NCI-H2171 (cell line): ENCODE results near the gene KRTAP4-7.
"Not testable (repeated sequence)": the region's sequence is repeated elsewhere in the genome, so short reads cannot be mapped to it uniquely, and the experiment has no call there.

ENCODE experiments used
- DNase-seq: peaks from one replicate; lab custom pipeline; 2025; lab: John Stamatoyannopoulos, UW

Gene KRTAP4-7

DNA sequence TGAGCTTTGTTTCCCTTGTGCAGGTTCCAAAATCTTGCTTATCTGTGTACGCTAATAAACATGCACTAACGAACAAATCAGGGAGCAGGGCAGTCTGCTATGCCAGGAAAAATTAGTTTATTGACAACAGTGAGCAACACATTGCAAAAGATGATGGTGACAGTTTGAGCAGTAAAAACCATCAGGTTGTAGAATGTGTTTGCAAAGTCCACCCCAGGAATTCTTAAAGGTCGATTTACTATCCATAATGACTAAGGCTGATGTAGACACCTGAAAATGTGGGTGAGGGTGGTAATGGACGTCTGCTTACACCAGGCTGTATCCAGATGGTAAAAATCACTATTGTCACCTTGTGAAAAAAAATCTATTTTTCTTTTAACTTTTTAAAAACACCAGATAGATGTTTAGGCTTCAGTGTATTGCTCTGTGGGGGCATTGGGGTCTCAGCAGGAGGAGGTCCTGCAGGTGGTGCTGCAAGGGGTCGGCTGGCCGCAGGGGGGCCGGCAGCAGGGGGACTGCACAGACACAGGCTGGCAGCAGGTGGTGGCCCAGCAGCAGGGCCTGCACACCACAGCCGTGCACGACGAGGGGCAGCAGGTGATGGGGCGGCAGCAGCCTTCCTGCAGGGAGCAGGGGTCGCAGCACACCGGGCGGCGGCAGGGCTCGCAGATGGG lies 18.8 kb upstream of the KRTAP4-7 start:
- DNase-seq: not testable (repeated sequence)

DNA sequence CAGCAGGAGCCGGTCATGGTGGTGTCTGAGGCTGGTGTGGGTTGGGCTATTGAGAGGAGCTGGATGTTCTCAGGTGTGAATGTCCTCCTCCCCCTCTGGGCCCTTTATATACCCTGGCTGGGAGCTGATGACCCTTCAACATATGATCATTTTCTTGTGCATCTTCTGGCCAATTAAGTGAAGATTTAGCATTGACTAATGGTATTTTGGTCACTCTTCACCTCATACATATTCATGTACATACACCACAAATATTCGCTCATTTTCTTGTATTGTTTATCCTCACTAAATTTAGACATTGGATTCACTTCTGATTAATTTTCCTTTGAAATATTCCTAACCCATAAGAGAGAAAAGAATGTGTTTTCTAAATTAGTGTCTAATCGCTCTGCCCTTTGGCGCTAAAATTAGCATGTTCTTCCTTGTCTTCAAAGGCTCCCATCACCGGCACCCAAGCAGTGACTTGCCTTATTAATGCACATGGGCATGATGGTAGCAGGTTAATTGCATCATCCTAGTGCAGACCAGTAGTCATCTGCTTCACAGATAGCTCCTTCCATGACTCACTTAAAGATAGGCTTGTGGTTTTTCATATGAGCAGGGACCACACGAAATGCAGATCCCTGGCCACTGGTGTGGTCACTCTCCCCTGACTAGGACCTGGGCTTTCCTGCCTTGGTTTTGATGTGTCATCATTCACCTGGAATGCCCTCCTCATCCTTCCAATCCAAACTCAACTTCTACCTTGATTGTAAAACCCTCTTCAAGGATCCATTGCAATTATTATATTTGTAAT lies 17.9 kb upstream of the KRTAP4-7 start, which contains the start of gene KRTAP2-4:
Gene KRTAP2-4, minus strand, starts transcription at position 51 of the 796 bp plus-strand sequence. Its CDS starts 34 bp downstream, at position 17.
- no peak for DNase-seq

GRCh38 chr17:41067281-41067680 lies 16.7 kb upstream of the KRTAP4-7 start:
- no peak for DNase-seq

- DNase-seq: no peak
Observed at GRCh38 chr17:41069031-41069430, 14.9 kb upstream of the KRTAP4-7 start.

DNA sequence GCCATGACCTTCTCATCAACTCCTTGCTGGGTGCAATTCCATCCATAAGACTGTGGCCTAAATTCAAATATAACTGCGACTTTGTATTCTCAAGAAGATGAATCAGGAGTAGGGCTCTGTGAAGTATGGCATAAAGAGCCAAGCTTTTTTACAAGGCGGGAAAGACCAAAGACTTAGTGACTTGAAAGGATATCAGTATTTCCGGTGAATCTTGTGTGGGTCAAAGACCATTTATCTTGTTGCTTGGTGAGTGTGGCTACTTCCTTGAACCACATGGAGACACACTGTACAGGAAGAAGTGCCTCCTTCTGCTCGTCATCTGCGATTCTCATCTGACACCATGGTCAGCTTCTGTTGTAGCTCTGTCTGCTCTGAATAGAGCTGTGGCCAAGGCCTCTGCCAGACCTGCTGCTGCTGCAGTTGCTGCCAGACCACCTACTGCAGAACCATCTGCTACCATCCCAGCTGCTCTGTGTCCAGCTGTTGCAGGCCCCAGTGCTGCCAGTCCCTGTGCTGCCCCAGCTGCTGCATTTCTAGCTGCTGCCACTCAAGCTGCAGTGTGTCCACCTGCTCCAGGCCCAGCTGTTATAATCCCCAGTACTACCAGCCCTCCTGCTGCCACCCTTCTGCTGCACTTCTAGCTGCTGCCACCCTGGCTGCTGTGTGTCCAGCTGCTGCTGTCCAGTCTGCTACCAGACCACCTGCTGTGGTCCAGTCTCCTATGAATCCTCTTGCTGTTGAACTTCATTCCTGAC lies 12.2 kb upstream of the KRTAP4-7 start:
- DNase-seq: no peak

DNA sequence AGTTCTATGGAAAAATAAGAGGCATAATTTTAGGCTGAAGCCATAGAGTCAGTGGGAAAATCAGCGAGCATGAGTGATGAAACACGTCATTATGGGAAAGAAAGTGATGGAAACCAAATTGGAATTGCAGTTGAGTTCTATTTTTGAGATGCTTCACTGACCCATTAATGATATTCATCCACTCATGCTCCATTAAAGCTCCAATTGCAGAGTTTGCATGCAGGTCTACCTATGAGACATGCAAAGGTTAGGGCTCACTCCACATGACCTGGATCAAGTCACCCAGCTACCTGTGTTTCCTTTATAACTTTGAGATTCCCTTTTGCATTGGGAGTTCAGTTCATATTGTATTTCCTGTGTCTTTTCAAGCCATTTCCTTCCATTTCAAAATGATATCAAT lies 10.3 kb upstream of the KRTAP4-7 start:
- DNase-seq: no peak

DNA sequence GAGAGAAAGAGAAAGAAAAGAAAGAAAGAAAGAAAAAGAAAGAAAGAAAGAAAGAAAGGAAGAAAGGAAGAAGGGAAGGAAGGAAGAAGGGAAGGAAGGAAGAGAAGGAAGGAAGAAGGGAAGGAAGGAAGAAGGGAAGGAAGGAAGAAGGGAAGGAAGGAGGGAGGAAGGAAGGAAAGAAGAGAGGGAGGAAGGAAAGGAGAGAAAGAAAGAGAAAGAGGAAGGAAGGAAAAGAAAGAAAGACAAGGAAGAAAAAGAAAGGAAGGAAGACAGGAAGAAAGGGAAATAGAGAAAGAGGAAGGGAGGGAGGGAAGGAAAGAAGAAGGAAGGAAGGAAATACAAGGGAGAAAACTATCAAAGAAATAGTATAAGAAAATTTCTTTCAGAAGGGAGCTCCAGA lies 7.2 kb upstream of the KRTAP4-7 start:
- no peak for DNase-seq

DNA sequence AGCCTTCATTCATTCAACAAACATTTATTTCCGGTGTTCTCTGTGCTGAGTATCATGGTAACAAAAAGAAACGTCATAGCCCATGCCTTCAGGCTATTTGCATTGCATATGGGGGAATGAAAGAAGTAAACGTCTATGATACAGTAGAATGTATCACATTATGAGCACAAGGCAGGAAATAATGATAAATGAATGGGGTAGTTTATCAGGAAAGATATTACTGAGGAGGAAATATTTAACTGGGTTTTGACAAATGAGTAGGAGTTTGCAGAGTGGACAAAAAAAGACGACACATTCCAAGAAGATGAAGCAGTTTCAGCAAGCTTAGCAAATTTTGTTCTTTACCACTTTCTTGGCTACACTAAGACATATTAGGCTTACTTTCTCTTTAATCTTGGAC lies 1.3 kb upstream of the KRTAP4-7 start:
- DNase-seq: no peak

- DNase-seq: not testable (repeated sequence)
Observed at GRCh38 chr17:41083427-41083826, 523 bp upstream of the KRTAP4-7 start.

DNA sequence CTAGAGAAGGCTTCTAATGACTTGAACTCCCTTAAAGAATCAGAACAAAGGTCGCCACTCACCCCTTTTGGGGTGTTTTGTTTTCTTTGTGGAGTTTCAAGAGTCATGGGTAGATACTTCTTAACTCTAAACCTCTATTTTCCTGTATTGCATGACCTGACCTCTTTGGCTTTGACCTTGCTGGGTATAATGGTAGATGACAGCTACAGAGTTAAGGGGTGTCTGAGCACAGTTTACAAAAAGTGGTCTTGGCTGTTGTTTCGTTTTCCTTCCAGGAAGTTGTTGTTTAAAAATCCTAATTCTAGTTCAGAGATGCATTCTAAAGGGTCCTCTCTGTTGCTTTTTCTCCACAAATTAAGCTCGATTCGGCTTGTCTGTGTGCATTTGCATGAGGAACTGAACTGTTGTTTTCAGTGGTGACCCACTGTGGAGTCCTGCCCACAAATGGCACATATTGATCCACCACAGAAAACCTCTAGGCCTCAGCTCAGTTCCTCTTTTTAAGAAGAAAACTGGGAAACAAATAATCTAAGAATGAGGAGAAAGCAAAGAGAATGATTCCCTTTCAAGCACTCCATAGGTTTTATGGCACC lies 4.9 kb downstream of the KRTAP4-7 start:
- not testable (repeated sequence) for DNase-seq

- DNase-seq: no peak
Observed at GRCh38 chr17:41096055-41096454, 12.1 kb downstream of the KRTAP4-7 start.

- no peak for DNase-seq
Observed at GRCh38 chr17:41098042-41098441, 14.1 kb downstream of the KRTAP4-7 start, which contains the start of gene KRTAP4-8. TSS of gene KRTAP4-8 (minus strand) at chr17:41098142. CDS start at chr17:41098084, 58 bp downstream.

DNA sequence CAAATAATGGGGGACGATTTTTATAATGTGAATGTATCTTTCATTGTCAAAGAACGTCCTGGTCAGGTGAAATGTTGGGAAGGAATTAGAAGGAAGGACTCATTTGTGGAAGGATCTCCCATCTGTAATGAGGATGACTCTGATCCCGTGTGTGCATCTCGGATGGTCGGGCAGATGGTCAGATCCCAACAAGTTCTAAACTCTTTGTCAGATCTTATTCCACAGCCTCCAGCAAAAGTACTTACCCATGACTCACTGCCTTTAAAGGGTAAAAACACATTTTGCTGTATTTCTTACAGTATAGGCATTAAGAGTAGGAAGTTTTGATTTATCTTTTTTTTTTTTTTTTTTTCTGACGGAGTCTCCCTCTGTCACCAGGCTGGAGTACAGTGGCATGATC lies 14.5 kb downstream of the KRTAP4-7 start:
- DNase-seq: no peak

- not testable (repeated sequence) for DNase-seq
Observed at GRCh38 chr17:41099682-41100480, 15.9 kb downstream of the KRTAP4-7 start.

GRCh38 chr17:41101586-41102259 lies 17.8 kb downstream of the KRTAP4-7 start, which contains the start of gene KRTAP4-16:
TSS of gene KRTAP4-16 (minus strand) at chr17:41102209. CDS start at chr17:41102209, 0 bp downstream.
- no peak for DNase-seq

- DNase-seq: no peak
Observed at GRCh38 chr17:41103896-41104295, 19.9 kb downstream of the KRTAP4-7 start.

DNA sequence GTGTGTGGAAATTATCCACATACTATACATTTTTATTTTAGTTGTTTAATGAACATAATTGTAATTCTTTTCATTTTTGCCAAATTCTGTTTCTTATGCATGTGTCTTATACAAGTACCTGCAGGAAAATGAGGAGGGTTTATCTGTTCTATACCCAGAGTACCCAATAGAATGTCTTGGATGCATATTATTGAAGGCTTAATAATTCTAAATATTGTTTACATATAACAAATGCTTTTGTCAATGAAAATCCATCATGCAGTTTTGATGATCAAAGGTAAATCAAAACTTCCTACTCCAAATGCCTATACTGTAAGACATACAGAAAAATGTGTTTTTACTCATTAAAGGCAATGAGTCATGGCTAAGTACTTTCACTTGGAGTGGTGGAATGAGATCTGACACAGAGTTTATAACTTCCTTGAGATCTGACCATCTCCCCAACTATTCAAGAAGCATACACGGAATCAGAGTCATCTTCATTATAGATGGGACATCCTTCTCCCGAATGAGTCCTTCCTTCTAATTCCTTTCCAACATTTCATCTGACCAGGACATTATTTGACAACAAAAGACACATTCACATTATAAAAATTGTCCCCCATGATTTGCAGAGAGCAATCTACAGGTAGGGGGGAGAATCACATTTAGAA lies 20.6 kb downstream of the KRTAP4-7 start:
- not testable (repeated sequence) for DNase-seq

GRCh38 chr17:41105347-41105746 lies 21.4 kb downstream of the KRTAP4-7 start, which contains the start of gene KRTAP4-9:
TSS of gene KRTAP4-9 (plus strand) at chr17:41105389. CDS start at chr17:41105389, 0 bp downstream.
- DNase-seq: not testable (repeated sequence)

DNA sequence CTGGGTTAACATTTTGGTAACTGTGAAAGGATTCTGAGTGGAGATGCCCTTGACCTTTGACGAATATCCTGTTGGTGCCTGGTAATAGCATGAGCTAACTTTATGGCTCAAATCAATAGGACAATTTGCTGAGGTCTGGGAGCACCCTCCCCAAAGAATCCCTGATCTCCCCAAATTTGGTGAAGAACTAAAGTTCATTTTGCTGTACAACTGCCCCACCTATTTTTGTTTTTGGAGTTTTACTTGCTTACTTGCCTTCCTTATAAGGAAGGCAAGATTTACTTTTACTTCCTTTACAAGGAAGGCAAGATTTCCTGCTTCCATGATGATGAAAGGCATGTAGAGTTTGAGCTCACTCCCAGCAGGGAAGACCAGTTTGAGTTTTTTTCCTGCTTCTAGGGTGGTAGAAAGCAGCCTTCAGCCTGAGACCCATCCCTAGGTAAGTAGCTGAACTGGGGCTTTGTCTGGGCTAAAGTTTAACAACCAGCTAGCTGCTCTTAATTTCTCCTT lies 24.0 kb downstream of the KRTAP4-7 start:
- DNase-seq: no peak
